ENCODE data around the gene NOTUM.

Gene NOTUM

GRCh38 chr17:81909231-81909630 is 51.8 kb downstream of the NOTUM start:
- no peaks in the 10 kb centered on the region for H3K9me3 ChIP-seq
- TF ChIP-seq CTCF (IDR thresholded peaks at IDR 0.05): no peak
- no peak overlapping the region for H3K4me3 ChIP-seq (ENCODE audit: low read depth in 1 of 2, low read length in 1 of 2)
- H3K4me1 ChIP-seq (ENCODE audit: control insufficient read depth in 1 of 2, insufficient read depth in 1 of 2, low read depth in 1 of 2, low read length in 1 of 2): peaks cover 19 to 23% of the 10 kb centered on the region in 2 experiments
- peaks cover 29% of the 10 kb centered on the region for H3K36me3 ChIP-seq
- peaks cover 4% of the 10 kb centered on the region for H3K27me3 ChIP-seq
- H3K27ac ChIP-seq: no peak overlapping the region

DNA sequence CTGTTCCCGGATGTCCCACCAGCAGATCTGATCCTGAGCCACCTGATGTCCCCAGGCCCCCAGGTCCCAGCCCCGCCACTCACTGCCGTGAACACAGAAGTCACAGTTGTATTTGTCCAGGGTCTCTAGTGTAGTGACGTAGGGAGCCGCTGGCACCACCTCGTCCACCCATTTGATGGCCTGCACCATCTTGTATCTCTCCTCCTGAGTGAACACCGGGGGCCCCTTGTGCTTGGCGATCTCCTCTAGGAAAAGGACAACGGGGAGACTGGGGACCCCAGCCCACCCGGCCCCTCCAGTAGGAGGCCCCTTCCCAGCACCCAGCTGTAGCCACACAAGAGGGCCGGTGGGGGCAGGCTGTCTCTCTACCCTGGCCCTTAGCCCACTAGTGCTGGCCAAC is 52.2 kb downstream of the NOTUM start:
- peaks cover 19 to 23% of the 10 kb centered on the region in 2 experiments for H3K4me1 ChIP-seq (ENCODE audit: control insufficient read depth in 1 of 2, insufficient read depth in 1 of 2, low read depth in 1 of 2, low read length in 1 of 2)
- no peaks in the 10 kb centered on the region for H3K9me3 ChIP-seq
- no peak for TF ChIP-seq CTCF (IDR thresholded peaks at IDR 0.05)
- H3K27me3 ChIP-seq: peaks cover 6% of the 10 kb centered on the region
- no peak overlapping the region for H3K27ac ChIP-seq
- H3K36me3 ChIP-seq: peaks cover 29% of the 10 kb centered on the region
- H3K4me3 ChIP-seq (ENCODE audit: low read depth in 1 of 2, low read length in 1 of 2): no peak overlapping the region

- no peaks in the 10 kb centered on the region for H3K9me3 ChIP-seq
- peaks cover 19% of the 10 kb centered on the region for H3K27me3 ChIP-seq
- peaks cover 20% of the 10 kb centered on the region for H3K36me3 ChIP-seq
- TF ChIP-seq CTCF (IDR thresholded peaks at IDR 0.05): no peak
- peaks cover 20 to 23% of the 10 kb centered on the region in 2 experiments for H3K4me1 ChIP-seq (ENCODE audit: control insufficient read depth in 1 of 2, insufficient read depth in 1 of 2, low read depth in 1 of 2, low read length in 1 of 2)
- H3K4me3 ChIP-seq (ENCODE audit: low read depth in 1 of 2, low read length in 1 of 2): no peak overlapping the region
- no peak overlapping the region for H3K27ac ChIP-seq
These were observed 53.5 kb downstream of the NOTUM start for GRCh38 chr17:81907219-81908145.

DNA sequence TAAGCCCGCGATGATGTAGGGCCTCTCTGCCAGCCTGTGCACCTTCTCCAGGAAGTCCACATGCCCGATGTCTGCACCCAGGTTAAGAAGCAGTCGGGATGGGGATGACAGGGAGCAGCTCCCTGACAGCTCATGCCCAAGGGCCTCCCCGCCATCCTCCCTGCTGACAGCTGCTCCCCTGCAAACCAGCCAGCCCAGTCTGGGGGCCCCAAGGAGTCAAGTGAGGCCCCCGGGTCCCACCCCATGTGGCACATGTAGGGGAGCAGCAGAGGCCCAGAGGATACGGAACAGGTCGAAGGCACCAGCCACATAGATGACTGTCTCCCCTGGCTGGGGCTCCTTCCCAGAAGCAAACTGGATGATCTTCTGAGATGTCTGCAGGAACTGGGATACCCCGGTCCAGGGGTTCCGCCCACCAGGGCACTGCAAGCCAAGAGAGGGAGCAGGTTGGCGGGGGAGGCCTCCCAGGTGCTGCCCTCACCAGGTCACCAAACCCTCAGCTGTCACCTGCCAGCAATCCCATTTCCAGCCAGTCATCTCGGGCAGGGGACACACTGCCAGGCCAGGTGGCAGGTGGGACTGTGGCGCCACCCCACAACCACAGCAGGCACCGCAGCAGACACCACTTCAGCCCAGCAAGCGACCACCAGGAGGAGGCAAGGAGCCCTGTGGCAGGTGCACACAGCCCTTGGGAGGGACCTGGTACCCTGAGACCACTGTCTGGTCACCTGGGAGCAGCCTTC is 54.3 kb downstream of the NOTUM start:
- Histone ChIP-seq H3K9me3 (no peaks in the 10 kb centered on the region), H3K36me3 (peaks cover 11% of the 10 kb centered on the region), H3K4me3 (ENCODE audit: low read depth in 1 of 2, low read length in 1 of 2) (no peak overlapping the region), H3K27me3 (peaks cover 27% of the 10 kb centered on the region), H3K4me1 (ENCODE audit: control insufficient read depth in 1 of 2, insufficient read depth in 1 of 2, low read depth in 1 of 2, low read length in 1 of 2) (peaks cover 22 to 24% of the 10 kb centered on the region in 2 experiments), H3K27ac (no peak overlapping the region)
- no peak for TF ChIP-seq CTCF (IDR thresholded peaks at IDR 0.05)

DNA sequence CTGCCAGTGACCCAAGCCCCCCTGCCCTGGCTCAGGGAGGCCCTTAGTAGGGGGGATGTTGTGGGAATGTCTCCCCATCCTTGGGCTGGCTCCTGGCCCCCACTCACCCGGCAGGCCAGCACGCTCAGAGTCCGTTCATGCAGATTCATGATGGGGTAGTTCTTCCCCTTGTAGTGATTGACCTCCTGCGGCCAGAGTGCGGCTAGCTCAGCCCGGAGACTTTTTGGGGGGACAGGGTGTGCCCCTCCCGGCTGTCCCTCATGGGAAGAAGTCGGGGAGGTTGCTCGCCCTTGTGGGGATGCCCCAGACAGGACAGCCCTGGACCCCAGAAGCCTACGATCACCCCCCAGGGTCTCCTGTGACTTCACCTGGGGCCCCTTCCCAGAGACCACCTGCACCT is 55.0 kb downstream of the NOTUM start:
- H3K4me3 ChIP-seq (ENCODE audit: low read depth in 1 of 2, low read length in 1 of 2): no peak overlapping the region
- peaks cover 34% of the 10 kb centered on the region for H3K27me3 ChIP-seq
- peaks cover 11% of the 10 kb centered on the region for H3K36me3 ChIP-seq
- H3K4me1 ChIP-seq (ENCODE audit: control insufficient read depth in 1 of 2, insufficient read depth in 1 of 2, low read depth in 1 of 2, low read length in 1 of 2): peaks cover 20 to 21% of the 10 kb centered on the region in 2 experiments
- H3K9me3 ChIP-seq: no peaks in the 10 kb centered on the region
- TF ChIP-seq CTCF (IDR thresholded peaks at IDR 0.05): no peak
- H3K27ac ChIP-seq: no peak overlapping the region

All from neutrophil (primary cell).